GM12878 (cell line): ENCODE measurements around the gene ANKS1A. TPM values are rescaled to one million over a fixed set of nuclear protein-coding genes. Genes with fewer than 3 reads are reported as not detected.

ENCODE experiments used
- ATAC-seq: fragments of 200-7000 bp; cut with Tn5 transposase; 3 replicates; pipeline ENCODE4 v1.9.1; 2020; ENCODE audit warnings: mild to moderate bottlenecking, moderate library complexity
- BruUV-seq: library from RNA; stranded (reverse); fragments of 400-500 nt; replicated peaks from 2 replicates; lab custom pipeline; 2021; lab: Mats Ljungman, UMichigan
- CTCF ChIA-PET: fragments of 300-600 bp; sonication (Branson Sonifier 250); formaldehyde crosslinking; extraction: SDS; loops from one replicate; lab custom pipeline; 2021; ENCODE audit warnings: inconsistent platforms; lab: Yijun Ruan, JAX
- POLR2A ChIA-PET: fragments of 350-600 bp; formaldehyde crosslinking; extraction: SDS; loops from one replicate; lab custom pipeline; 2021; ENCODE audit warnings: inconsistent platforms; lab: Charles Lee
- RAD21 ChIA-PET: fragments of 300-600 bp; sonication (Branson Sonifier 250); formaldehyde crosslinking; loops from one replicate; lab custom pipeline; 2023; ENCODE audit warnings: antibody characterized with exemption; ENCODE audit not compliant: unreplicated experiment; lab: Charles Lee
- SMC1A ChIA-PET: fragments of 300-600 bp; sonication (Branson Sonifier 250); formaldehyde crosslinking; loops from one replicate; lab custom pipeline; 2023; ENCODE audit not compliant: unreplicated experiment, uncharacterized antibody; lab: Charles Lee
- DNase-seq: peaks from one replicate; pipeline ENCODE4 v3.0.0-alpha.2; 2011; ENCODE audit warnings: low read depth, low spot score
- FAIRE-seq: peaks from 3 replicates; lab custom pipeline; 2011; peaks lifted over from hg19 to GRCh38; lab: Jason Lieb, UNC
- H2AFZ ChIP-seq: 2 replicates; pipeline ENCODE4 v1.6.0; 2011; ENCODE audit warnings: low read depth, low read length, control low read depth; ENCODE audit not compliant: control insufficient read depth
- H3K27ac ChIP-seq: 2 replicates; pipeline ENCODE4 v1.5.1; 2011; ENCODE audit warnings: control low read depth; ENCODE audit not compliant: control insufficient read depth, insufficient read depth
- H3K27me3 ChIP-seq, 2 experiments: replicated peaks in 1 of 2; 2 replicates each; pipeline versions ENCODE4 v1.6.0 to v1.6.1; 2011; ENCODE audit warnings: low read length in 1 of 2; ENCODE audit not compliant: control insufficient read depth in 2 of 2, insufficient read depth in 2 of 2
- H3K36me3 ChIP-seq, 2 experiments: 2 replicates each; pipeline ENCODE4 v1.5.1; 2011; ENCODE audit warnings: low read length in 1 of 2; ENCODE audit not compliant: control insufficient read depth in 2 of 2, insufficient read depth in 2 of 2
- H3K4me1 ChIP-seq: 2 replicates; pipeline ENCODE4 v1.6.1; 2011; ENCODE audit warnings: mild to moderate bottlenecking, low read length, moderate library complexity, mixed read lengths; ENCODE audit not compliant: control insufficient read depth, insufficient read depth
- H3K4me2 ChIP-seq: 2 replicates; pipeline ENCODE4 v1.6.0; 2011; ENCODE audit warnings: control low read depth; ENCODE audit not compliant: control insufficient read depth, insufficient read depth
- H3K4me3 ChIP-seq: fragments of 200-600 bp; sonication (generic); 2 replicates; pipeline ENCODE4 v1.5.1; 2016
- H3K79me2 ChIP-seq: 2 replicates; pipeline ENCODE4 v1.6.0; 2011; ENCODE audit warnings: low read length; ENCODE audit not compliant: control insufficient read depth, insufficient read depth
- H3K9ac ChIP-seq: 2 replicates; pipeline ENCODE4 v1.8.0; 2011; ENCODE audit warnings: low read length, control low read depth, mixed read lengths; ENCODE audit not compliant: control insufficient read depth, insufficient read depth
- H3K9me3 ChIP-seq: replicated peaks from 3 replicates; pipeline ENCODE4 v1.5.1; 2011; ENCODE audit warnings: mild to moderate bottlenecking, low read length; ENCODE audit not compliant: control insufficient read depth, insufficient read depth
- H4K20me1 ChIP-seq: 2 replicates; pipeline ENCODE4 v1.6.0; 2011; ENCODE audit not compliant: control insufficient read depth, insufficient read depth
- EZH2 ChIP-seq: IDR thresholded peaks from 2 replicates; pipeline ENCODE4 v1.6.1; 2012; ENCODE audit warnings: low read depth, mild to moderate bottlenecking, control low read depth, inconsistent platforms, low read length, borderline replicate concordance; ENCODE audit not compliant: control insufficient read depth
- FOXK2 ChIP-seq: fragments of 450-650 bp; IDR thresholded peaks from 2 replicates; pipeline ENCODE4 v1.6.1; 2017; ENCODE audit warnings: mild to moderate bottlenecking, moderate library complexity
- JUNB ChIP-seq: IDR thresholded peaks from 2 replicates; pipeline ENCODE4 v1.6.1; 2016; ENCODE audit warnings: antibody characterized with exemption, mild to moderate bottlenecking
- MXI1 ChIP-seq: fragments of 150-350 bp; IDR thresholded peaks from 2 replicates; pipeline ENCODE4 v1.6.1; 2011; ENCODE audit warnings: low read depth, mild to moderate bottlenecking, inconsistent platforms, low read length, improper control_type of control experiment
- SMAD5 ChIP-seq: IDR thresholded peaks from 2 replicates; pipeline ENCODE4 v1.6.1; 2016; ENCODE audit warnings: antibody characterized with exemption, low read depth
- SP1 ChIP-seq: IDR thresholded peaks from one replicate; pipeline ENCODE4 v1.6.1; 2011; ENCODE audit warnings: low read depth, low read length
- ZBTB33 ChIP-seq: fragments of 450-650 bp; IDR thresholded peaks from 2 replicates; pipeline ENCODE4 v1.6.1; 2017; ENCODE audit warnings: mild to moderate bottlenecking
- ZNF274 ChIP-seq: IDR thresholded peaks from one replicate; pipeline ENCODE4 v1.8.0; 2011; ENCODE audit not compliant: insufficient read length, insufficient read depth
- ZZZ3 ChIP-seq: IDR thresholded peaks from 2 replicates; pipeline ENCODE4 v1.6.1; 2011; ENCODE audit warnings: low read depth; ENCODE audit not compliant: control insufficient read depth, insufficient read length
- WGBS: methylation state at CpG from one replicate; pipeline ENCODE4 v1.1.6; 2016; ENCODE audit warnings: low lambda C conversion rate; ENCODE audit not compliant: insufficient replicate concordance, insufficient coverage; ENCODE audit errors: missing lambda C conversion rate; 5-methylcytosine and 5-hydroxymethylcytosine counted together
- in situ Hi-C: fragments of 300-500 bp; cut with MboI; formaldehyde crosslinking; loops from 9 replicates; pipeline ENCODE4 v1.14.3; 2018; ENCODE audit warnings: mixed read lengths
- intact Hi-C: fragments of 100-400 bp; cut with micrococcal nuclease; formaldehyde crosslinking; loops from one replicate; pipeline ENCODE4 v1.14.2; 2022; ENCODE audit not compliant: unreplicated experiment
- polyA plus RNA-seq, 11 experiments: library from polyadenylated mRNA; depleted of rRNA in 4 of 11; unstranded in 6 of 11; stranded (reverse) in 5 of 11; fragments of >200 nt; fragmentation: Nextera tagmentation in 4 of 11; fragmentation: Illumina TruSeq in 1 of 11; extraction: Ambion mirVana in 4 of 11; extraction: Trizol in 1 of 11; gene quantifications; 1 replicate in 1 of 11; 2 replicates in 10 of 11; pipeline versions ENCODE4 v1.2.1 to v1.2.3, GENCODE V29; 2011 to 2016; ENCODE audit warnings: inconsistent platforms in 2 of 11, missing spikeins in 2 of 11, low read depth in 1 of 11
- total RNA-seq, 4 experiments: library from RNA; depleted of rRNA in 3 of 4; stranded (reverse); fragments of >200 nt in 3 of 4; fragmentation: Illumina TruSeq in 1 of 4; extraction: Trizol in 1 of 4; gene quantifications; 2 replicates each; pipeline versions ENCODE4 v1.2.1 to v1.2.3, GENCODE V29; 2013 to 2021
- TF ChIP-seq, protein P1 (sequence below): fragments of 450-650 bp; IDR thresholded peaks from 2 replicates; pipeline ENCODE4 v1.6.1; 2017; ENCODE audit warnings: mild to moderate bottlenecking, moderate library complexity
- TF ChIP-seq, protein P2 (sequence below): fragments of 450-650 bp; IDR thresholded peaks from 2 replicates; pipeline ENCODE4 v1.6.1; 2017; ENCODE audit warnings: mild to moderate bottlenecking, low read depth, inconsistent platforms; ENCODE audit not compliant: poor library complexity, severe bottlenecking

ANKS1A gene
- total and polyA plus RNA-seq, 10 of the 15 experiments (the other 5 are each of a cell fraction or from before 2014, with no cell fraction given): 0.60 to 7.0 (median 3.0) TPM

DNA sequence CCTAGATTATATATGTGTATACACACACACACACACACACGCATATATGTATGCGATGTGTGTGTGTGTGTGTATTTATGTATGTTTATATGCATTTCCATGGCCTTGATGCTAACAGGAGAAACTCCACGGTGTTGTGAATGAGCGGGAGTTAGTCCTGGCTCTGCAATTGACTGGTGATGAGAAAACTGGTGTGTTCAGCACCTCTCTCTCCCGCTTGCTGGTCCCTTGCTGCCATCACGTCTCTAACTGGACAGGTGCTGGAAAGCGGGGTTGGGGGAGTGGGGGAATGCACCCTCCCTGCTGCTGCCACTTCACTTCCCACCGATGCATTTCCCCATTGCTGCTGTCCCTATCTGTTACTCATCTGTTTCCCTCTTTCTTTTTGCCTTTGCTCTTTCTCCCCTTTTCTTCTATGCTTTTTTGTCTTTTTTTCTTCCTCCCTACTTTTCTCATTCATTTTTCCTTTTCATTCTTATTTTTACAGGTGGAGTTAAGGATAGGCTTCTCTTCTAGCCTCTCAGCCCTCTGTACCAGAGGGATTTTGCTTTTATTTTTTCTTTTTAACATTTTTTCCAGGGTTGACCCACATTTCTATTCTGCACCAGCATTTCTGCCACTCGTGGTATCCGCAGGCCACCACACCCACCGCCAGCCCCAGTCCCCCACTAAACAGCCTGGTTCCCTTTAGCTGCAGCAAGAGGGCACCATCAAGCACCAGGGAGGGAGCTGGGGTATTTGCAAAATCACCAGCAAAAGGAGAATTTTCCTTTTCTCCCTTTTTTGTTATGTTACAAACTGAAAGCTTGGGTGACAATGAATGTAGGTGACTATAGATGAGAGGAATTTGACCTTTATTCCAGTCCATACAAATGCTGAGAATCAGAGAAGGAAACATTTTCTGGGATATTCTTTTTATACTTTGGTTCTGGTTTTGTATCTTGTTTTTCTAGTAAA, 136.5 kb downstream of the ANKS1A start (continued):
- no peak for TF ChIP-seq EZH2

DNA sequence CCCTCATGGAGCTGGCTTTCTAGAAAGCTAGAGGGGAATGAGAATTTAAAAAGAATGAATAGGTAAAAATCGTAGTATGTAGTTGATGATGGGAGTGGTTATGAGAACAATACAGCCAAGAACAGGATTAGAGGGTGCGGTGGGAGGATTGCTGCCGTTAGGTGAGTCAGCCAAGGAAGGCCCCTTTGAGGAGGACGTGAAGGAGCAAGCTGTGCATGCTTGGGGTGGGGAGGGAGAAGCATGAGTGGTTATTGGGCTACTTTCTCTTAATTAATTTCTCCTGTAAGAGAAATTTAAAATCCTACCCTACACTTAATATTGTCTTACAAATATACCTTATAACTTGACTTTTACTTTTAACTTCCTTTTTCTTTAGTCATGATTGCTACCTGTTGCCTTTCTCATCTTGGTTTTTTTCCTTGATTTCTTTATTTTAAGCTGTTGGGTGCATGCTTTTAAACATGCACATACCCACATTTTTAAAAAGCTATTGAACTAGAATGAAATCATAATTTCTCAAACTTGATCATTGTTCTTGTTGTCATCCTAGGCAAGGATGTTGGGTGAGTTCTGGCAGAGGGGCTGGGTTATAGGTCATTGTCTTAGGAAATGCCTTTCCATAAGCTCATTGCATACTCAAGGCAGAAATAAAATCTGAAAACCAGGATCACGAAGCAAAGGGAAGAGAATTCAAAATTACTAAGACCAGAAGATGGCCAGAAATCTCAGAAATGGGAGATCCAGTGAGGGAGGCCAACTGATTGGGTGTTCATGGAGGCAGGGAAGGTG, 137.6 kb downstream of the ANKS1A start:
- H3K79me2 ChIP-seq: no peaks in the 10 kb centered on the region
- FAIRE-seq: peak; percentile 7
- no peaks in the 10 kb centered on the region for H3K36me3 ChIP-seq
- 57% methylated on average over 5 of the region's 5 CpGs for WGBS
- SMC1A ChIA-PET: interaction anchor here (1.2 kb wide), 1 partner anchor 18 kb away, joined by 3 read pairs; no protein-coding TSS in a partner anchor
- in situ Hi-C loops (no loop called here), intact Hi-C loops (no loop called here)
- H3K4me3 ChIP-seq: no peak overlapping the region
- no peak for DNase-seq
- no TSS peak for BruUV-seq
- H2AFZ ChIP-seq: no peak overlapping the region
- CTCF ChIA-PET: interaction anchor here (0.8 to 1.9 kb wide), 8 partner anchors 11 to 315 kb away, joined by 3 to 7 read pairs (median 3); partner anchors contain the start of gene PPARD
- no peaks in the 10 kb centered on the region for H4K20me1 ChIP-seq
- H3K9me3 ChIP-seq: no peaks in the 10 kb centered on the region
- H3K27me3 ChIP-seq: no peaks in the 10 kb centered on the region
- RAD21 ChIA-PET: interaction anchor here (0.5 kb wide), 1 partner anchor 496 kb away, joined by 3 read pairs; no protein-coding TSS in a partner anchor
- no peak overlapping the region for H3K27ac ChIP-seq
- H3K4me2 ChIP-seq: no peak overlapping the region
- H3K9ac ChIP-seq: no peak overlapping the region
- POLR2A ChIA-PET: interaction anchor here (2.0 kb wide), 1 partner anchor 15 kb away, joined by 5 read pairs; no protein-coding TSS in a partner anchor
- no peak for ATAC-seq
- H3K4me1 ChIP-seq: no peaks in the 10 kb centered on the region
- no peak for TF ChIP-seq SMAD5
- no peak for TF ChIP-seq ZBTB33
- no peak for TF ChIP-seq SP1
- TF ChIP-seq ZZZ3: no peak
- TF ChIP-seq ZNF274: no peak
- TF ChIP-seq, protein P1, sequence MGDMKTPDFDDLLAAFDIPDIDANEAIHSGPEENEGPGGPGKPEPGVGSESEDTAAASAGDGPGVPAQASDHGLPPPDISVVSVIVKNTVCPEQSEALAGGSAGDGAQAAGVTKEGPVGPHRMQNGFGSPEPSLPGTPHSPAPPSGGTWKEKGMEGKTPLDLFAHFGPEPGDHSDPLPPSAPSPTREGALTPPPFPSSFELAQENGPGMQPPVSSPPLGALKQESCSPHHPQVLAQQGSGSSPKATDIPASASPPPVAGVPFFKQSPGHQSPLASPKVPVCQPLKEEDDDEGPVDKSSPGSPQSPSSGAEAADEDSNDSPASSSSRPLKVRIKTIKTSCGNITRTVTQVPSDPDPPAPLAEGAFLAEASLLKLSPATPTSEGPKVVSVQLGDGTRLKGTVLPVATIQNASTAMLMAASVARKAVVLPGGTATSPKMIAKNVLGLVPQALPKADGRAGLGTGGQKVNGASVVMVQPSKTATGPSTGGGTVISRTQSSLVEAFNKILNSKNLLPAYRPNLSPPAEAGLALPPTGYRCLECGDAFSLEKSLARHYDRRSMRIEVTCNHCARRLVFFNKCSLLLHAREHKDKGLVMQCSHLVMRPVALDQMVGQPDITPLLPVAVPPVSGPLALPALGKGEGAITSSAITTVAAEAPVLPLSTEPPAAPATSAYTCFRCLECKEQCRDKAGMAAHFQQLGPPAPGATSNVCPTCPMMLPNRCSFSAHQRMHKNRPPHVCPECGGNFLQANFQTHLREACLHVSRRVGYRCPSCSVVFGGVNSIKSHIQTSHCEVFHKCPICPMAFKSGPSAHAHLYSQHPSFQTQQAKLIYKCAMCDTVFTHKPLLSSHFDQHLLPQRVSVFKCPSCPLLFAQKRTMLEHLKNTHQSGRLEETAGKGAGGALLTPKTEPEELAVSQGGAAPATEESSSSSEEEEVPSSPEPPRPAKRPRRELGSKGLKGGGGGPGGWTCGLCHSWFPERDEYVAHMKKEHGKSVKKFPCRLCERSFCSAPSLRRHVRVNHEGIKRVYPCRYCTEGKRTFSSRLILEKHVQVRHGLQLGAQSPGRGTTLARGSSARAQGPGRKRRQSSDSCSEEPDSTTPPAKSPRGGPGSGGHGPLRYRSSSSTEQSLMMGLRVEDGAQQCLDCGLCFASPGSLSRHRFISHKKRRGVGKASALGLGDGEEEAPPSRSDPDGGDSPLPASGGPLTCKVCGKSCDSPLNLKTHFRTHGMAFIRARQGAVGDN: no peak
- no peak for TF ChIP-seq FOXK2
- TF ChIP-seq, protein P2, sequence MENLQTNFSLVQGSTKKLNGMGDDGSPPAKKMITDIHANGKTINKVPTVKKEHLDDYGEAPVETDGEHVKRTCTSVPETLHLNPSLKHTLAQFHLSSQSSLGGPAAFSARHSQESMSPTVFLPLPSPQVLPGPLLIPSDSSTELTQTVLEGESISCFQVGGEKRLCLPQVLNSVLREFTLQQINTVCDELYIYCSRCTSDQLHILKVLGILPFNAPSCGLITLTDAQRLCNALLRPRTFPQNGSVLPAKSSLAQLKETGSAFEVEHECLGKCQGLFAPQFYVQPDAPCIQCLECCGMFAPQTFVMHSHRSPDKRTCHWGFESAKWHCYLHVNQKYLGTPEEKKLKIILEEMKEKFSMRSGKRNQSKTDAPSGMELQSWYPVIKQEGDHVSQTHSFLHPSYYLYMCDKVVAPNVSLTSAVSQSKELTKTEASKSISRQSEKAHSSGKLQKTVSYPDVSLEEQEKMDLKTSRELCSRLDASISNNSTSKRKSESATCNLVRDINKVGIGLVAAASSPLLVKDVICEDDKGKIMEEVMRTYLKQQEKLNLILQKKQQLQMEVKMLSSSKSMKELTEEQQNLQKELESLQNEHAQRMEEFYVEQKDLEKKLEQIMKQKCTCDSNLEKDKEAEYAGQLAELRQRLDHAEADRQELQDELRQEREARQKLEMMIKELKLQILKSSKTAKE: no peak
- TF ChIP-seq MXI1: no peak
- no peak for TF ChIP-seq JUNB
